ENCODE results near the gene CCDC82. TPM values are rescaled to one million over a fixed set of nuclear protein-coding genes. Genes with fewer than 3 reads are reported as not detected.

Gene CCDC82
- total and polyA plus RNA-seq, 2 of the 4 experiments (the other 2 are of a cell fraction), result 4.1 to 9.4 TPM

- 0% methylated on average over 1 of the region's 10 CpGs; no CpG with 5 or more reads in 1 of the 2 experiments for WGBS, 2 experiments (ENCODE audit: extremely low coverage in 2 of 2, insufficient read length in 1 of 2)
- in situ Hi-C loops (cut with MboI; ENCODE audit: low sequenced_read_pairs) (no loop called here), dilution Hi-C loops (cut with HindIII; ENCODE audit: low sequenced_read_pairs, unreplicated experiment) (no loop called here), intact Hi-C loops (cut with micrococcal nuclease) (loop anchor here (2.0 kb wide), 1 partner anchor 36 kb away; the partner anchor contains the start of gene MAML2)
- Histone ChIP-seq H4K8ac (ENCODE audit: low read depth in 2 of 2, low read length in 2 of 2) (peak overlapping the region; percentile 5 to 68; a peak in 3 of 4 replicates), H3K27ac (ENCODE audit: insufficient read depth, low read length) (peak overlapping the region; percentile 71), H4K5ac (ENCODE audit: low read depth, low read length) (peak overlapping the region; percentile 9; the same call in 1 of the 2 replicates), H3K36me3 (ENCODE audit: control insufficient read depth, insufficient read depth, low read length) (peaks cover 2% of the 10 kb centered on the region; the same call in 1 of the 2 replicates), H3K4me2 (ENCODE audit: low read depth, low read length) (peak overlapping the region; percentile 89), H3K79me1 (ENCODE audit: low read depth in 1 of 2, low read length in 2 of 2) (peaks cover 23 to 67% of the 10 kb centered on the region in 2 experiments), H3K18ac (ENCODE audit: low read depth, low read length) (peak overlapping the region; percentile 67), H3K9ac (ENCODE audit: low read depth, low read length) (peak overlapping the region; percentile 74), H3K9me1 (ENCODE audit: insufficient read depth, low read length) (peaks cover 17% of the 10 kb centered on the region), H3K14ac (replicated peaks; ENCODE audit: low read depth, low read length) (peak overlapping the region; percentile 62), H2BK15ac (ENCODE audit: low read depth, low read length) (peak overlapping the region; percentile 49; the same call in 2 of the 3 replicates), H2AK5ac (ENCODE audit: low read depth, low read length) (peak overlapping the region; percentile 57; the same call in 1 of the 2 replicates), H3K4me3 (ENCODE audit: insufficient read depth, low read depth, low read length) (peak overlapping the region; percentile 29), H4K91ac (ENCODE audit: insufficient read depth, low read depth, low read length) (peak overlapping the region; percentile 89), H3K9me3 (ENCODE audit: control insufficient read depth, insufficient read depth, low read length) (no peaks in the 10 kb centered on the region), H3K4ac (ENCODE audit: low read depth, low read length) (peak overlapping the region; percentile 86), H4K20me1 (ENCODE audit: insufficient read depth, low read length) (peaks cover 6% of the 10 kb centered on the region; the same call in 1 of the 2 replicates), H2BK20ac (ENCODE audit: low read depth, low read length) (peak overlapping the region; percentile 78), H3K4me1 (ENCODE audit: control insufficient read depth, insufficient read depth, low read length) (peaks cover 18% of the 10 kb centered on the region), H2AFZ (replicated peaks; ENCODE audit: low read length, poor library complexity) (peak overlapping the region; percentile 29), H3K27me3 (ENCODE audit: control insufficient read depth, insufficient read depth, low read length) (no peaks in the 10 kb centered on the region), H2AK9ac (replicated peaks; ENCODE audit: low read depth, low read length, poor library complexity) (peak overlapping the region; percentile 10), H3K56ac (ENCODE audit: extremely low read depth, insufficient read depth, low read length) (peak overlapping the region; percentile 76), H2BK5ac (ENCODE audit: low read depth, low read length, poor library complexity, severe bottlenecking) (peak overlapping the region; percentile 89), H2BK120ac (ENCODE audit: low read depth, low read length) (peak overlapping the region; percentile 83), H3K23ac (ENCODE audit: low read depth, low read length) (peak overlapping the region; percentile 81)
- peak; percentile 66 for ATAC-seq (ENCODE audit: low read depth)
- POLR2A ChIA-PET (ENCODE audit: unreplicated experiment), result no interaction called here
- CTCF ChIA-PET, result interaction anchor here (1.0 to 4.8 kb wide), 2 partner anchors 32 to 35 kb away, joined by 3 to 27 read pairs; partner anchors contain the start of gene MAML2
- DNase-seq, result peak; percentile 99
- no TSS peak for BruUV-seq (replicated peaks)
- peak; percentile 93 for TF ChIP-seq CEBPB (IDR thresholded peaks at IDR 0.05; ENCODE audit: low read depth, low read length)
- TF ChIP-seq POLR2A (IDR thresholded peaks at IDR 0.05; ENCODE audit: low read depth, low read length), result peak; percentile 84
- TF ChIP-seq MAFK (IDR thresholded peaks at IDR 0.05; ENCODE audit: low read depth, low read length), result peak; percentile 61
- no peak for TF ChIP-seq MXI1 (IDR thresholded peaks at IDR 0.05; ENCODE audit: borderline replicate concordance, low read depth, low read length)
- 0 out of 2 replicates have a peak, but pooled peaks have one; percentile 8 for TF ChIP-seq RAD21 (IDR thresholded peaks at IDR 0.05; ENCODE audit: low read length)
- TF ChIP-seq BHLHE40 (IDR thresholded peaks at IDR 0.05; ENCODE audit: low read depth, low read length), result peak; percentile 44; the same call in 1 of the 2 replicates
- peak; percentile 92 for TF ChIP-seq RFX5 (IDR thresholded peaks at IDR 0.05; ENCODE audit: low read depth, low read length)
- no peak for TF ChIP-seq MAZ (IDR thresholded peaks at IDR 0.05; ENCODE audit: borderline replicate concordance, low read depth, low read length)
- no peak for TF ChIP-seq CHD1 (IDR thresholded peaks at IDR 0.05; ENCODE audit: low read depth, low read length)
- TF ChIP-seq ELK1 (IDR thresholded peaks at IDR 0.05; ENCODE audit: borderline replicate concordance, low read depth, low read length), result no peak
These were observed 82.6 kb downstream of the CCDC82 start for GRCh38 chr11:96306933-96307775.

All from IMR-90 (cell line).